Lower leg skin (tissue), 4 donors: ENCODE measurements around the gene TMED8. TPM values are rescaled to one million over a fixed set of nuclear protein-coding genes. Genes with fewer than 3 reads are reported as not detected.

ENCODE experiments used
- DNase-seq, 2 donors: peaks; one replicate each; pipeline ENCODE4 v3.0.0-alpha.2; 2019; ENCODE audit warnings: low spot score in 2 of 2
- H3K4me3 ChIP-seq: fragments of 200-600 bp; sonication (generic); 2 replicates; pipeline ENCODE4 v1.5.1; 2017; ENCODE audit warnings: mild to moderate bottlenecking, low read depth; ENCODE audit not compliant: poor library complexity, severe bottlenecking
- POLR2A ChIP-seq, 2 donors: fragments of 450-650 bp; IDR thresholded peaks; one replicate each; pipeline ENCODE4 v1.6.1; 2016 to 2017; ENCODE audit warnings: antibody characterized with exemption in 2 of 2, mild to moderate bottlenecking in 1 of 2, moderate library complexity in 1 of 2
- WGBS, 2 donors: methylation state at CpG; one replicate each; pipeline ENCODE4 v1.1.5; 2018; 5-methylcytosine and 5-hydroxymethylcytosine counted together
- intact Hi-C: fragments of 100-400 bp; cut with DNase I; formaldehyde crosslinking; loops from one replicate; pipeline ENCODE4 v1.15.0; 2023; ENCODE audit warnings: low total_unique reads
- total RNA-seq, 4 donors: library from RNA; depleted of rRNA; stranded (reverse); fragments of >200 nt; gene quantifications; one replicate each; pipeline ENCODE4 v1.1.0, GENCODE V29; 2016
- TF ChIP-seq, protein P1 (sequence below), 3 donors: fragments of 450-650 bp; IDR thresholded peaks; one replicate each; pipeline ENCODE4 v1.5.1; 2016; ENCODE audit warnings: antibody characterized with exemption in 3 of 3, mild to moderate bottlenecking in 3 of 3, moderate library complexity in 2 of 3

The TMED8 gene
- total RNA-seq, 4 donors from 2014 or later: 6.4 to 8.9 (median 7.4) TPM

DNA sequence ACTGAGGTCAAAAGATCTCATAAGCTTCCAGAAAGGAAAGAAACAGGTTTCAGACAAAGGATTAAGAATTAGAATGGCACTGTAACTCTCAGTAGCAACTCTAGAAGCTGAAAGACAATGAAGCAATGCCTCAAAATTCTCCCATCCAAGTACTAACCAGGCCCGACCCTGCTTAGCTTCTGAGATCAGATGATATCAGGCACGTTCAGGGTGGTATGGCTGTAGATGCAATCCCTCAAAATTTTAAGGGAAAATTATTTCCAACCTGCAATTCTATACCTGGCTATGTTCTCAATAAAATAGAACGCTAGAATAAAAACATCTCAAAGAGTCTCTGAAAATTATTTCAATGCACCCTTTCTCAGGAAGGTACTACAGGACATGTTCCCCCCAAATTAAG, 26.9 kb upstream of the TMED8 start:
- H3K4me3 ChIP-seq: no peak overlapping the region
- WGBS, 2 donors: 77 to 86% methylated on average over 3 of the region's 3 CpGs
- TF ChIP-seq, protein P1, sequence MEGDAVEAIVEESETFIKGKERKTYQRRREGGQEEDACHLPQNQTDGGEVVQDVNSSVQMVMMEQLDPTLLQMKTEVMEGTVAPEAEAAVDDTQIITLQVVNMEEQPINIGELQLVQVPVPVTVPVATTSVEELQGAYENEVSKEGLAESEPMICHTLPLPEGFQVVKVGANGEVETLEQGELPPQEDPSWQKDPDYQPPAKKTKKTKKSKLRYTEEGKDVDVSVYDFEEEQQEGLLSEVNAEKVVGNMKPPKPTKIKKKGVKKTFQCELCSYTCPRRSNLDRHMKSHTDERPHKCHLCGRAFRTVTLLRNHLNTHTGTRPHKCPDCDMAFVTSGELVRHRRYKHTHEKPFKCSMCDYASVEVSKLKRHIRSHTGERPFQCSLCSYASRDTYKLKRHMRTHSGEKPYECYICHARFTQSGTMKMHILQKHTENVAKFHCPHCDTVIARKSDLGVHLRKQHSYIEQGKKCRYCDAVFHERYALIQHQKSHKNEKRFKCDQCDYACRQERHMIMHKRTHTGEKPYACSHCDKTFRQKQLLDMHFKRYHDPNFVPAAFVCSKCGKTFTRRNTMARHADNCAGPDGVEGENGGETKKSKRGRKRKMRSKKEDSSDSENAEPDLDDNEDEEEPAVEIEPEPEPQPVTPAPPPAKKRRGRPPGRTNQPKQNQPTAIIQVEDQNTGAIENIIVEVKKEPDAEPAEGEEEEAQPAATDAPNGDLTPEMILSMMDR (IDR thresholded peaks at IDR 0.05): no peak
- TF ChIP-seq POLR2A (IDR thresholded peaks at IDR 0.05): no peak
- intact Hi-C loops: no loop called here
- DNase-seq: no peak

DNA sequence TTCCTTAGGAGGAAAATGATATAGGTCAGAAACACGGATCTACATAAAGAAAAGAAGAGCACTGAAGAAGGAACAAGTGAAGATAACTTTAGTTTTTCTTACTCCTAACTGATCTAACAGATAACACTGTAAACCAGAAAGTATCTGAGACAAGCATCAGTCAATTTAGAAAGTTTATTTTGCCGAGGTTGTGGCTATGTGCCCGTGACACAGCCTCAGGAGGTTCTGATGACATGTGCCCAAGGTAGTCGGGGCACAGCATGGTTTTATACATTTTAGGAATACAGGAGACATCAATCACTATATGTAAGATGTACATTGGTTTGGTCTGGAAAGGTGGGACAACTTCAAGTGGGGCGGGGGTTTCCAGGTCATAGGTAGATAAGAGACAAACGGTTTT, 23.3 kb upstream of the TMED8 start:
- DNase-seq: no peak
- no peak overlapping the region for H3K4me3 ChIP-seq
- 84 to 85% methylated on average over 6 of the region's 6 CpGs for WGBS, 2 donors
- no peak for TF ChIP-seq POLR2A (IDR thresholded peaks at IDR 0.05)
- TF ChIP-seq, protein P1 (IDR thresholded peaks at IDR 0.05): no peak
- intact Hi-C loops: no loop called here

DNA sequence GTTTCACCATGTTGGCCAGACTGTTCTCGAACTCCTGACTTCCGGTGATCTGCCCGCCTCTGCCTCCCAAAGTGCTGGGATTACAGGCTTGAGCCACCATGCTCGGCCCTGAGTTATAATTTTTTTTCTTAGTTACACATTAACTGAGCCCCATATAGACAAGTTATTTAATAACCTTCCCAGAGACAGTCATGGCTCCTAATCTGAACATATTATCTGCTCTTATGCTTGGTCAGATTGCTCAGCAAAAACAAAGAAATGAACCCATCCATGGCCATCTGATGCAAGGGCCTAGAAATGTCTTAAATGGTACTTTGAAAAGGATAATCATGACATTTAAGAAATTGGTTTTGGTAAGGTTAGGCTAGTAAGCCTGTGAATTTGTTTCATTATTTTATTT, 13.3 kb upstream of the TMED8 start:
- intact Hi-C loops: no loop called here
- no peak overlapping the region for H3K4me3 ChIP-seq
- TF ChIP-seq, protein P1 (IDR thresholded peaks at IDR 0.05): no peak
- TF ChIP-seq POLR2A (IDR thresholded peaks at IDR 0.05): no peak
- WGBS, 2 donors: 93 to 96% methylated on average over 4 of the region's 4 CpGs
- no peak for DNase-seq

DNA sequence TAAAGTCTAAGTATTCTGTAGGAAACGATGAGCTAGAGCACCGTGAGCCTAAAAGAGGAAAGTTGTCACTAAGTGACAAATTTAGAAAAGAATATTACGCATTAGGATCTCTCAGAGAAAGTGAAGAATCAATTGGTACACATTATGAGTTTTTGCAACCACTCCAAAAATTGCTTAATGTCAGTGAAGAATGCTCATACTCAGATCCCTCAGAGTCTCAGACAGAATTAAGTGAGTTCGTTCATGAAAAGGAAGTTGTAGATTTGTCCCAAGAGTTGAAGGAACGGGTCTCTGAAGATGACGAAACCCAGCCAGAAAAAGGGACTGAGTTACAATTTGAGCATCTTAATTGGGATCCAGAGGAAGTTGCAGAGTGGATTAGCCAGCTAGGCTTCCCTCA, 1.8 kb upstream of the TMED8 start:
- intact Hi-C loops: no loop called here
- 89 to 91% methylated on average over 6 of the region's 6 CpGs for WGBS, 2 donors
- no peak overlapping the region for H3K4me3 ChIP-seq
- no peak for DNase-seq
- TF ChIP-seq, protein P1 (IDR thresholded peaks at IDR 0.05): no peak
- no peak for TF ChIP-seq POLR2A (IDR thresholded peaks at IDR 0.05)

DNA sequence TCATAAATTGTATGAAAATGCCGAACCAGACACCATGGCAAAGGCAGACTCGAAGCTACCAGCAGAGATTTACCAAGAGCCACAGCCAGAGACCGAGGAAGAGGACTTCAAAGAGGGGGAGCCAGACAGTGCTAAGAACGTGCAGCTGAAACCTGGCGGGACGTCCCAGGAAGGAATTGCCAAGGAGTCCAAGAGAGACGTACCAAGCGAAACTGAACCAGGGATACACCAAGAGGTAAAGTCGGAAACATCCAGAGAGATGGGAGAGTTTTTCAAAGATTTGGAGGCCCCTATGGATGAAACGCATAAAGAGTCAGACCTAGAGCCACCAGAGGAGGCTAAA, 579 bp upstream of the TMED8 start:
- 11 to 17% methylated on average over 10 of the region's 10 CpGs for WGBS, 2 donors
- DNase-seq: no peak
- intact Hi-C loops: no loop called here
- peak overlapping the region; percentile 71 for H3K4me3 ChIP-seq
- TF ChIP-seq, protein P1 (IDR thresholded peaks at IDR 0.05): no peak
- TF ChIP-seq POLR2A (IDR thresholded peaks at IDR 0.05): no peak

DNA sequence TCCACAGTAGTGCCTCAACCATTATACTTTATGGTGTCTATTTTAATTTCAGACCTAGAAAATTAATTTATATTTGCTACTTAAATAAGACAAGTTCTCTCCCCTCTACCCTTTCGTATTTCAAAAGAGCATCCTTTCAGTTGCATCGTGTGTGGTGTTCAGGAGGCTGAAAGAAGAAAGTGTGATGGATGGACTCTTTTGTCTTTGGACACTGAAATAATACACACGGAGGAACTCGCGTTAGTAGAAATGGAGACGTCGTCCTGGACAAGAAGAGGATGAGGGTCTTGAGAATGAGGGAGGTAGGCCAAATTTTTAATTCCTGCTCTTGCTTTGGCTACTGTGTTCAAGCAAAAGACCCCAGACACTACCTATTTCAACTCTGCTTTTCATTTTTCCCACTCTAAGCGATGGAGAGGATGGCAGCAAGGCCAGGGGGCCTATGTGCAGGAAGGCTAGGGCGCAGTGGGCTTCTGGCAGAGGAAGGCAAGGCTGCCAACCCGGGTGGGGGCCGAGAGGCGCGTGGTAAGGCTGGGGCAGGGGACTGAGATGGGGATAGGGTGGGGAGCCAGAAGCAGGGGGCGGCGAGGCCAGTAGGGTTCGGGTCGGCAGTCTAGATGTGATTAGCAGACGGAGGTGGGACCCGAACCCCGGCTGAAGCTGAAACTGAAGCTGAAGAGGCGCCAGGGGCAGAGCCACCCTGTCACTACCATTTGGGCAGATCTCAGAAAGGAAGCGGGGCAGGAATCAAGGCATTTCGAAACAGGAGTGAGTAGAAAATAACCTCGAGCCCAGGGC, 722 bp downstream of the TMED8 start:
- 9 to 14% methylated on average over 22 to 24 of the region's 24 CpGs for WGBS, 2 donors
- intact Hi-C loops: no loop called here
- peak in 1 of 2 donors; percentile 19 for DNase-seq
- H3K4me3 ChIP-seq: peak overlapping the region; percentile 71
- TF ChIP-seq, protein P1 (IDR thresholded peaks at IDR 0.05): no peak
- TF ChIP-seq POLR2A (IDR thresholded peaks at IDR 0.05): no peak
